COLO668 (cell line): ENCODE measurements around the gene FAM3C.
"Not testable (repeated sequence)": the region's sequence is repeated elsewhere in the genome, so short reads cannot be mapped to it uniquely, and the experiment has no call there.

Experiments used
- DNase-seq: peaks from one replicate; lab custom pipeline; 2025; ENCODE audit not compliant: unreplicated experiment; lab: John Stamatoyannopoulos, UW

FAM3C gene, protein sequence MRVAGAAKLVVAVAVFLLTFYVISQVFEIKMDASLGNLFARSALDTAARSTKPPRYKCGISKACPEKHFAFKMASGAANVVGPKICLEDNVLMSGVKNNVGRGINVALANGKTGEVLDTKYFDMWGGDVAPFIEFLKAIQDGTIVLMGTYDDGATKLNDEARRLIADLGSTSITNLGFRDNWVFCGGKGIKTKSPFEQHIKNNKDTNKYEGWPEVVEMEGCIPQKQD

DNA sequence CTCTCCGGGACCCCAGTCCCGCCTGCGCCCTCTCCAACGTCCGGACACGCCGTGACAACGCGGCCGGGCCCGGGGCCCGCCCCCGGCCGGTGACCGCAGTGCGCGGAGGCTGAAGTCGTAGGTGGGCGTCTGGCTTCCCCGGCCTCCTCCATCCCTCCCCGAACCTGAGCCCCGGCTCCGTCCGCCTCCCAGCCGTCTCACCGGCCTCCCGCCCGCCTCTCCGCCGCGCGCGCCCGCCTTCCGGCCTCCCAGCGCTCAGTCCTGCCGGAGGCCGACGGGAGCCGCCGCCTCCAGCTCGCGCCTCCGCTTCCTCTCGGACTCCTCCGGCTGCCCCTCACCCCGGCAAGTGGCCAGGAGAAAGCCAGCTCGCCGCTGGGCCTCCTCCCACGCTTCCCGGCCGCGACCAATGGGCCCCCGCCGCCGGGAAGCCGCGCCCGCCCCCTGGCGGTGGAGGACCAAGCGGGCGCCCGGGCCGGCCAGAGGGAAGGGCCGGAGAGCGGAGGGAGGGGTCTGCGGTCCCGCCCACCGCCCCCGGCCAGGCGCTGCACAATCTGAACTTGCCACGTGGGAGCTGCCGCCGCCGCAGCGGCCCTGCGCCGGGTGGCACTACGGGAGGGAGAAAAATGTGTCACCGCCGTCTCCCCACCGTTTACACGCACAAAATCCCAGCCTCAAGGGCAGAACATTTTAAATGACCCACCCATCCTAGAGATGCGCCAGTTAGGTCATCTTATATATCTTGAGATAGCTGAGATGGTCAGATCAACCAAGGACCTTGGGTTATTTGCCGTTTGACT lies at the start of gene FAM3C:
Gene FAM3C (minus strand): TSS at position 348 of the 797 bp plus-strand sequence. CDS start 13,339 bp downstream, outside the sequence.
- DNase-seq: peak; percentile 95

- no peak for DNase-seq
These were observed 46.7 kb upstream of the FAM3C start for GRCh38 chr7:121442845-121443244.

- no peak for DNase-seq
These were observed 44.9 kb upstream of the FAM3C start for GRCh38 chr7:121440857-121441503.

GRCh38 chr7:121438043-121438955 lies 42.2 kb upstream of the FAM3C start:
- not testable (repeated sequence) for DNase-seq

GRCh38 chr7:121437470-121437869 lies 41.4 kb upstream of the FAM3C start:
- DNase-seq: no peak

DNA sequence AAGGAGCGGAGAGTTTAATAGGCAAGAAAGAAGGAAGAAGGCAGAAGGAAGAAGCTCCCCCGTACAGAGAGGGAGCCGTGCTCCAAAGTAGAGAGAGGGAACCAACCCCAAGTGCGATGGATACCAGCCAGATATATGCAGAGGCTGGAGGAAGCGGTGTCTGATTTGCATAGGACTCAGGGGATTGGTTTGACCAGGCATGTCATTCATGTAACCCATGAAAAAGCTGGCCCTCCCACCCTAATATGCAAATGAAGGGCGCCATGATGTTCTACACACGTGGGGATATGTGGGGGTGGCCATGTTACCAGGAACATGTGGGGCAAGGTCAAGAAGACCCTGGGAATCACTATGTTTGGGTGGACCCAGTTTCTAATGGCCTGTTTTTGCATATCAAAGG lies 40.6 kb upstream of the FAM3C start:
- no peak for DNase-seq

- DNase-seq: no peak
These were observed 40.0 kb upstream of the FAM3C start for GRCh38 chr7:121436136-121436535.

DNA sequence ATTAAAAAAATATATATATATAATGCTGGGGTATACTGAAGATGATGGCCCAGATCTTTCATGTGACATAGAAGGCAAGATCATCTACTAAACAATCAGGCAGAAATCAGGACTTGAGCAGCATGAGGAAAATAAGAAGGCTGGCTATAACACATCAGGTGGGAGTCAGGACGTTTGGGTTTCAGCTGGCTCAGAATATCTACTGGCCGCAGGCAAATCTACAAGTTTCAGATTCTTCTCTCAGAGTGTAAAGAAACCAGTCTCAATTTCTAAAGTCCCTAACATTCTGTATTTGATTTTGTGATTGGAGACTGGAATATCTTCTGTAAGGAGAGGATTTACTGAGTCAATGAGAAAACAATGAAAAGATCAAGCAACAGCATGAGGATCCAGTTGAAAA lies 37.7 kb upstream of the FAM3C start:
- DNase-seq: no peak

DNA sequence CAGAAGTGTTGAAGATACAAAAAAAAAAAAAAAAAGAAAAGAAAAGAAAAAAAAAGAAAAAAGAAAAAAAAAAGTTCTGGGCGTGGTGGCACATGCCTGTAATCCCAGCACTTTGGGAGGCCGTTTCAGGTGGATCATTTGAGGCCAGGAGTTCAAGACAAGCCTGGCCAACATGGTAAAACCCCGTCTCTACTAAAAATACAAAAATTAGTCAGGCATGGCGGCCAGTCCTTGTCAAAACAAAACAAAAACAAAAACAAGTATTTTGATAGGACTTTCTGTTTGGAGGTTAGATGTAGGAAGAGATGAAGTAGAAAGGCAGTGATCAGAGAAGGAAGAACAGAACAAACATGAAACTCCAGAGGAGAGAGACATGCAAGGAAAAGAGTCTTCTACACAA lies 36.4 kb upstream of the FAM3C start:
- not testable (repeated sequence) for DNase-seq

GRCh38 chr7:121431996-121432395 lies 35.9 kb upstream of the FAM3C start:
- DNase-seq: no peak

DNA sequence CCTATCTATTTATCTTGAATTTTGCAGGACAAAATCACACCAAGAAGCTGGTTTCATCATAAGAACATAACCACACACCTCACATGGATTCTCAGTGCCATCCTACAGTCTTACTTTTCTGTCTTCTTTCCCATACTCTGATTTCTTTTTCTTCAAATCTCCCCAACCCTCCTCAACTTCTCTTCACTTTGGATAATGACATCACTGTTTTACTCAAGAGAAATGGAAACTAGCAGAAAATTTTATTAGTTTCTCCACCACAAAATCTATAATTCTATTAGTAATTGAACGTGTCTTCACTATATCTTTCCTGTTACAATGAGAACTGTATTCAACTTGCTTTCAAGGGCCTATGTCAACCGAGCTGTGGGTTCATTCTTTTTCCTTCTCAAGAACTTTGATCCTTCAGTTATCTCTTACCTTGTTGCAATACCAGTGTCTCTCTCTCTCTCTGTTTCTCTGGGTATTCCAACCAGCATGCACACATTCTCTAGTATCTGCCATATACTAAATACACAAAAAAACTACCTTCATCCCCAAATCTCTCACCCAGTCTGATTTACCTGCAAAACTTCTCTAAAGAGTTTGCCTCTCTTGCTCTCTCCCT lies 35.4 kb upstream of the FAM3C start:
- no peak for DNase-seq

DNA sequence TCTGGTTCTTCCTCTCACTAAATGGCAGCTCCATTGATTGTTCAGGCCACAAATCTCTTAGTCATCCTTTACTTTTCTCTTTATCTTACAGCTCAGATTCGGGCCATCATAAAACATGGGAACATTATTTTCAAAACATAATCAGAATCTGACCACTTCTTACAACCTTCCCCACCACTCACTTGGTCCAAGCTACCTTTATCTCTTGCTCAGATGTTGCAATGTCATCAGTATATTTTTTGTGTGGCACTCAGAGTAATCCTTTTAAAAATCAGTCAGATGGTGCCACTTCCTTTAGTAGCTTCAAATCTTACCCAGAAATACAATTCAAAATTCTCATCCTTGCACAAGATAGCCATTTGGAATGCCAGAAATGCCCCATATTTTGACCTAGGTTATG lies 34.5 kb upstream of the FAM3C start:
- DNase-seq: no peak

- DNase-seq: no peak
These were observed 33.7 kb upstream of the FAM3C start for GRCh38 chr7:121429798-121430197.

GRCh38 chr7:121428855-121429489 lies 32.9 kb upstream of the FAM3C start:
- no peak for DNase-seq

DNA sequence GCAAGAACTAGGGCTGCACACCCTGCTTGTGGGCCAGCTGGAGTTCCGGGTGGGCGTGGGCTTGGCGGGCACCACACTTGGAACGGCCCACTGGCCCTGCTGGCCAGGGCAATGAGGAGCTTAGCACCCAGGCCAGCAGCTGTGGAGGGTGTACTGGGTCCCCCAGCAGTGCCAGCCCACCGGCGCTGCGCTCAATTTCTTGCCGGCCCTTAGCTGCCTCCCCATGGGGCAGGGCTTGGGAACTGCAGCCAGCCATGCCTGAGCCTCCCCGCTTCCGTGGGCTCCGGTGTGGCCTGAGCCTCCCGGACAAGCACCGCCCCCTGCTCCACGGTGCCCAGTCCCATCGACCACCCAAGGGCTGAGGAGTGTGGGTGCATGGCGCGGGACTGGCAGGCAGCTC lies 25.6 kb upstream of the FAM3C start:
- DNase-seq: not testable (repeated sequence)

- no peak for DNase-seq
These were observed 24.9 kb upstream of the FAM3C start for GRCh38 chr7:121420976-121421375.

DNA sequence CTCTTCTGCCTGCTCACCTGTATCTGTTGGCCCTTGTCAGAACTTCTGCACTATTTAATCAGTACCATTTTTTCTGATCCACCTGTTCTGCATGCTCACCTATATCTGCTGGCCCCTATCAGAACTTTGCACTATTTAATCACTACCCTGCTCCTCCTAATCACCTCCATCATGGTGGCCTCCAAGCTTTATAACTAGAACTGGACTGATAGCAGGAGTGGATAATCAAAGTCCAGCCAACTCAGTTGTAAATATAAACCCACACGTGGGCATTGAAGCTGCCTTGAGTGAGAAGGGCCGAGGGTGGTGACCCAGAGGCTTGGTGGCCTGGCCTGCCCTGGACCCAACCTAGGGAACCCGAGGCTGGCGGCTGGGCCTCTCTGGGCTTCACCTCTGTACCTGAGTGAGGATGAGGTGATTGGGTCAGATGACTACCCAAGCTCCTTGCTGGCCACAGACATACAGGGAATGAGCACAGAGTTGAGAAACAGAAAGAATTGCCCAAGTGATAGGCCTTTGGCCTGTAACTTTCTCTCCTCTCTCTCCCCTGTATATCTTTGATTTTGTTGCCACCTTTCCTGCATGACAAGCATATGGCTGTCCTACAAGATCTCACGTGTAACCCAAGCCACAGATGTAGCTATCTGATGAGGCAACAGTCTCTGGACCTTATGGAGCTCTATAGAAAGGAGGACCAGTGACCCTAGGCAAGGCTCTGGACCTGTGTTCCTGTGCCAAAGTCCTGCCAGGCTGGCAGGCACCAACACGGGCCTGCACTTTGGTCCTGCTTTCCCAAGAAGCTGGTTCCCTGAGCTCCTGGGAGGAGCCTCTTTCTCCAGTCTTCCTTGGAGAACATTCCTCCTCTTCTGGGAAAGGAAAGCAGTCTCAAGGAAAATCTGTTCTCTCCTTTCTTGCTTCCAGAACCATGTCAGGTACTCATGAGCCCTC lies 23.4 kb upstream of the FAM3C start:
- DNase-seq: no peak

DNA sequence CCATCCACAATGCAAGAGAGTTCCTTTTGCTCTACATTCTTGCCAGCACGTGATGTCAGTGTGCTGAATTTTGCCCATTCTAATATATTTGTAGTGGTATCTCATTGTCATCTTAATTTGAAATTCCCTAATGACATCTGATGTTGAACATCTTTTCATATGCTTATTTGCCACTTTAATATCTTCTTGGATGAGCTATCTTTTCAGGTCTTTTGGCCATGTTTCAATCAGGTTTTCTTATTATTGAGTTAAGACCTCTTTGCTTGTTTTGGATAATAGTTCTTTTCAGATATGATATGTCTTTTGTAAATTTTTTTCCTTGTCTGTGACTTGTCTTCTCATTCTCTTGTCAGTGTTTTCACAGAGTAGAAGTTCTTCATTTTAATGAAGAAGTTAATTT lies 20.4 kb upstream of the FAM3C start:
- no peak for DNase-seq

- no peak for DNase-seq
These were observed 18.3 kb upstream of the FAM3C start for GRCh38 chr7:121414436-121414835.
